Measurements from ENCODE around the gene MAD1L1. TPM values are rescaled to one million over a fixed set of nuclear protein-coding genes. Genes with fewer than 3 reads are reported as not detected.

MAD1L1 gene
- total and polyA plus RNA-seq, 2 of the 13 experiments (the other 11 are each of a cell fraction or from before 2014, with no cell fraction given), result 17.4 to 64.7 TPM

DNA sequence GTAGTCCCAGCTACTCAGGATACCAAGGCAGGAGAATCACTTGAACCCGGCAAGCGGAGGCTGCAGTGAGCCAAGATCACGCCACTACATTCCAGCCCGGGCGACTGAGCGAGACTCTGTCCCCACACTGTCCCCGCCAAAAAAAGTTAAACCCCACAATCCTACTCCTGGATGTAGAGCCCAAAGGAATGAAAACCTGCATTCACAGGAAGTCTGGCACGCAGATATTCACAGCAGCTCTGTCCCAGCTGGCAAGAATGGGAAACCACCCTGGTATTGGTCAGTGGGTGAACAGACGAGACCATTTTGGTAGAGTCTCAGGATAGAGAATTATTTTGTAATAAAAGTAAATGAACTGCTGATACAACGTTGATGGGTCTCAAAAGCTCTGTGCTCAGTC lies 225.2 kb downstream of the MAD1L1 start:
- Histone ChIP-seq H3K9me3 (ENCODE audit: low read length) (no peaks in the 10 kb centered on the region), H3K36me3 (replicated peaks in 1 of 2; ENCODE audit: control insufficient read depth in 1 of 2, insufficient read depth in 2 of 2, low read length in 2 of 2) (peaks cover under 1 to 4% of the 10 kb centered on the region in 2 experiments; a peak in 2 of 5 replicates), H3K4me3 (replicated peaks in 1 of 3; ENCODE audit: insufficient read depth in 1 of 3, low read depth in 2 of 3, low read length in 3 of 3) (no peak overlapping the region), H3K79me2 (ENCODE audit: insufficient read depth, low read length) (no peaks in the 10 kb centered on the region), H3K27ac (ENCODE audit: extremely low read length, insufficient read depth, low read length) (no peak overlapping the region), H4K20me1 (ENCODE audit: insufficient read depth, low read length) (no peaks in the 10 kb centered on the region), H3K4me1 (ENCODE audit: insufficient read depth, low read length) (0 out of 2 replicates have a peak, but pooled peaks cover 5% of the 10 kb centered on the region), H2AFZ (ENCODE audit: low read length) (no peak overlapping the region), H3K27me3 (ENCODE audit: control insufficient read depth in 1 of 2, insufficient read depth in 2 of 2, low read length in 2 of 2) (no peaks in the 10 kb centered on the region), H3K9ac (ENCODE audit: insufficient read depth, low read depth, low read length) (no peak overlapping the region), H3K4me2 (ENCODE audit: low read depth, low read length) (no peak overlapping the region)
- DNase-seq (ENCODE audit: low spot score) (no peak), ATAC-seq (no peak), FAIRE-seq (no peak)
- POLR2A ChIA-PET, result no interaction called here
- WGBS (ENCODE audit: low lambda C conversion rate), result 93% methylated on average over 9 of the region's 10 CpGs
- intact Hi-C loops (cut with micrococcal nuclease; ENCODE audit: unreplicated experiment), result no loop called here
- CTCF ChIA-PET (ENCODE audit: low intra/inter-chr PET ratio, low total read pairs), result no interaction called here
- in situ Hi-C loops (cut with HindIII; ENCODE audit: extremely low pct_ligation_motif_present, low pct_unique_long_range_greater_than_20kb), result no loop called here
- TF ChIP-seq, protein P1, sequence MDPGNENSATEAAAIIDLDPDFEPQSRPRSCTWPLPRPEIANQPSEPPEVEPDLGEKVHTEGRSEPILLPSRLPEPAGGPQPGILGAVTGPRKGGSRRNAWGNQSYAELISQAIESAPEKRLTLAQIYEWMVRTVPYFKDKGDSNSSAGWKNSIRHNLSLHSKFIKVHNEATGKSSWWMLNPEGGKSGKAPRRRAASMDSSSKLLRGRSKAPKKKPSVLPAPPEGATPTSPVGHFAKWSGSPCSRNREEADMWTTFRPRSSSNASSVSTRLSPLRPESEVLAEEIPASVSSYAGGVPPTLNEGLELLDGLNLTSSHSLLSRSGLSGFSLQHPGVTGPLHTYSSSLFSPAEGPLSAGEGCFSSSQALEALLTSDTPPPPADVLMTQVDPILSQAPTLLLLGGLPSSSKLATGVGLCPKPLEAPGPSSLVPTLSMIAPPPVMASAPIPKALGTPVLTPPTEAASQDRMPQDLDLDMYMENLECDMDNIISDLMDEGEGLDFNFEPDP (CRISPR knock-in tag; conservative IDR thresholded peaks at IDR 0.05), result no peak
- TF ChIP-seq ZNF557 (CRISPR knock-in tag; IDR thresholded peaks at IDR 0.05), result no peak
- no peak for TF ChIP-seq ATF2 (CRISPR knock-in tag; IDR thresholded peaks at IDR 0.05)
- no TSS peak for BruUV-seq (replicated peaks)

DNA sequence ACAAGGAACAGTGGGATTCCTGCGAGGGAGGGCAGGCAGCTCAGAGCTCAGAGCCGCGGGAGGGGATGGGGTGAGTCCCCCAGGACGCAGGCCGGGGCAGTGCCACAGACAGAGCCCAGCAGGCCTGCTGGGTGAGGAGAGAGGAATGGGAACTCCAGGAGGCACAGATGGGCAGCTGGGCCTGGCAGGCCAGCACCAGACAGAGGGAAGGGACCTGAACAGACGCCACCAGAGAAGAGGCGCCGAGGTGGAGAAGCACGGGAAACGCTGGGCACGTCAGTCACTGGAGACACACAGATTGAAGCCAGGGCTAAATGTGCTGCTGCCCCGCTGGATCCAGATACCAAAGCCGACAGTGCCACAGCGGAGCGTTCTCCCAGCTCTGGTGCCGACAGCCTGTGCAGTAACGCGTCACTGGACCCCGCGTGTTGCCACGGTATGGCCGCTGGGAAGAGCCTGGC lies 225.8 kb downstream of the MAD1L1 start:
- H4K20me1 ChIP-seq (ENCODE audit: insufficient read depth, low read length), result no peaks in the 10 kb centered on the region
- FAIRE-seq (no peak), ATAC-seq (no peak), DNase-seq (ENCODE audit: low spot score) (no peak)
- peaks cover 1 to 4% of the 10 kb centered on the region in 2 experiments; a peak in 3 of 5 replicates for H3K36me3 ChIP-seq (replicated peaks in 1 of 2; ENCODE audit: control insufficient read depth in 1 of 2, insufficient read depth in 2 of 2, low read length in 2 of 2)
- CTCF ChIA-PET (ENCODE audit: low intra/inter-chr PET ratio, low total read pairs), result no interaction called here
- in situ Hi-C loops (cut with HindIII; ENCODE audit: extremely low pct_ligation_motif_present, low pct_unique_long_range_greater_than_20kb) (no loop called here), intact Hi-C loops (cut with micrococcal nuclease; ENCODE audit: unreplicated experiment) (no loop called here)
- H3K9ac ChIP-seq (ENCODE audit: insufficient read depth, low read depth, low read length), result no peak overlapping the region
- H3K27me3 ChIP-seq (ENCODE audit: control insufficient read depth in 1 of 2, insufficient read depth in 2 of 2, low read length in 2 of 2), result no peaks in the 10 kb centered on the region
- 99% methylated on average over 17 of the region's 22 CpGs for WGBS (ENCODE audit: low lambda C conversion rate)
- H3K4me3 ChIP-seq (replicated peaks in 1 of 3; ENCODE audit: insufficient read depth in 1 of 3, low read depth in 2 of 3, low read length in 3 of 3), result no peak overlapping the region
- H2AFZ ChIP-seq (ENCODE audit: low read length), result no peak overlapping the region
- H3K4me2 ChIP-seq (ENCODE audit: low read depth, low read length), result no peak overlapping the region
- H3K9me3 ChIP-seq (ENCODE audit: low read length), result no peaks in the 10 kb centered on the region
- H3K27ac ChIP-seq (ENCODE audit: extremely low read length, insufficient read depth, low read length), result no peak overlapping the region
- no peaks in the 10 kb centered on the region for H3K79me2 ChIP-seq (ENCODE audit: insufficient read depth, low read length)
- POLR2A ChIA-PET, result no interaction called here
- H3K4me1 ChIP-seq (ENCODE audit: insufficient read depth, low read length), result 0 out of 2 replicates have a peak, but pooled peaks cover 5% of the 10 kb centered on the region
- no TSS peak for BruUV-seq (replicated peaks)
- no peak for TF ChIP-seq ZFP36 (IDR thresholded peaks at IDR 0.05; ENCODE audit: borderline replicate concordance, low read depth, low read length, partially characterized antibody)
- no peak for TF ChIP-seq PBX3 (CRISPR knock-in tag; IDR thresholded peaks at IDR 0.05; ENCODE audit: borderline replicate concordance)
- TF ChIP-seq RFXANK (CRISPR knock-in tag; IDR thresholded peaks at IDR 0.05), result no peak
- no peak for TF ChIP-seq ZFP90 (CRISPR knock-in tag; IDR thresholded peaks at IDR 0.05; ENCODE audit: borderline replicate concordance)
- no peak for TF ChIP-seq CTCF (CRISPR knock-in tag; IDR thresholded peaks at IDR 0.05)
- TF ChIP-seq, protein P2, sequence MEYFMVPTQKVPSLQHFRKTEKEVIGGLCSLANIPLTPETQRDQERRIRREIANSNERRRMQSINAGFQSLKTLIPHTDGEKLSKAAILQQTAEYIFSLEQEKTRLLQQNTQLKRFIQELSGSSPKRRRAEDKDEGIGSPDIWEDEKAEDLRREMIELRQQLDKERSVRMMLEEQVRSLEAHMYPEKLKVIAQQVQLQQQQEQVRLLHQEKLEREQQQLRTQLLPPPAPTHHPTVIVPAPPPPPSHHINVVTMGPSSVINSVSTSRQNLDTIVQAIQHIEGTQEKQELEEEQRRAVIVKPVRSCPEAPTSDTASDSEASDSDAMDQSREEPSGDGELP (IDR thresholded peaks at IDR 0.05; ENCODE audit: borderline replicate concordance, low read depth), result no peak
- no peak for TF ChIP-seq SMAD1 (CRISPR knock-in tag; IDR thresholded peaks at IDR 0.05; ENCODE audit: borderline replicate concordance, low read depth)
- no peak for TF ChIP-seq SMARCC2 (IDR thresholded peaks at IDR 0.05)
- TF ChIP-seq ZNF567 (CRISPR knock-in tag; IDR thresholded peaks at IDR 0.05; ENCODE audit: borderline replicate concordance), result no peak

Data from HepG2 (cell line).